ENCODE measurements around the gene B4GALT1. TPM values are rescaled to one million over a fixed set of nuclear protein-coding genes. Genes with fewer than 3 reads are reported as not detected.
"Not testable (repeated sequence)": the region's sequence is repeated elsewhere in the genome, so short reads cannot be mapped to it uniquely, and the experiment has no call there.

The B4GALT1 gene
- polyA plus RNA-seq, 6 donors from 2014 or later: 30.4 to 112 (median 72.8) TPM

DNA sequence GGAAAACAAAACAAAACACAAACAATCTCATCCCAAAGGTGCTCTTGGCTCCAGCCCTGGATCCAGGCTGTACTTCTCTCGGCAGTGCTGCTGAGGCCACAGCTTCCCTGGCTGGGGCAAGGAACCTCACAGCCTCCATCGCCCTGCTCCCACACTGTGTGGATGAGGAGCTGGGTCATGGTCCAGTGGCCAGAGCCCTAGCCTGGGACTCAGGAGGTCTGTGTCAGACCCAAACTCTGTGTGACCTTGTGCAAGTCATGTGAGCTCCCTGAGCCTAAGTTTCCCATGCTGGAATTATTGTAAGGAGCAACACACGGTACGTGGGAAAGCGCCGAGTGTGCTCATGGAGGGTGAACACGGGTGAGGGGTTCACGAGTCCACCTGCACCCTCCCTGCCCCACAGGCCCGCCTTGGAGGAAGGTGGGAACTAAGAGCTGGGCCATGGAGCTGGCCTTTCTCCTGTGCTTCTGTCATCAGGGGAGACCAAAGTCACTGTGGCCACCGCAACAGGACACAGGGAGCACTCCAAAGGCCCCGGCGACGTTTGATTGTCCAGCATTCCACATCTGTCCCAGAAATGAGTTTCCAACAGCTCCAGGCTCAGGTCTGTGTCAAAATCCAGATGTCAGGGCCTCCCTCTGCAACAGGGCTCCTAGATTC, 64.5 kb downstream of the B4GALT1 start:
- no peaks in the 10 kb centered on the region for H3K9me3 Mint-ChIP-seq
- no peak overlapping the region for H3K4me3 Mint-ChIP-seq
- H3K4me1 Mint-ChIP-seq: peaks cover 14 to 24% (median 20%) of the 10 kb centered on the region in 3 donors
- DNase-seq: no peak
- peak overlapping the region in 3 of 6 donors; percentile 30 to 68 (median 64) for H3K27ac Mint-ChIP-seq
- no peaks in the 10 kb centered on the region for H3K27me3 Mint-ChIP-seq
- H3K36me3 Mint-ChIP-seq: no peaks in the 10 kb centered on the region
- ATAC-seq (ENCODE audit: low read depth in 2 of 2): no peak

DNA sequence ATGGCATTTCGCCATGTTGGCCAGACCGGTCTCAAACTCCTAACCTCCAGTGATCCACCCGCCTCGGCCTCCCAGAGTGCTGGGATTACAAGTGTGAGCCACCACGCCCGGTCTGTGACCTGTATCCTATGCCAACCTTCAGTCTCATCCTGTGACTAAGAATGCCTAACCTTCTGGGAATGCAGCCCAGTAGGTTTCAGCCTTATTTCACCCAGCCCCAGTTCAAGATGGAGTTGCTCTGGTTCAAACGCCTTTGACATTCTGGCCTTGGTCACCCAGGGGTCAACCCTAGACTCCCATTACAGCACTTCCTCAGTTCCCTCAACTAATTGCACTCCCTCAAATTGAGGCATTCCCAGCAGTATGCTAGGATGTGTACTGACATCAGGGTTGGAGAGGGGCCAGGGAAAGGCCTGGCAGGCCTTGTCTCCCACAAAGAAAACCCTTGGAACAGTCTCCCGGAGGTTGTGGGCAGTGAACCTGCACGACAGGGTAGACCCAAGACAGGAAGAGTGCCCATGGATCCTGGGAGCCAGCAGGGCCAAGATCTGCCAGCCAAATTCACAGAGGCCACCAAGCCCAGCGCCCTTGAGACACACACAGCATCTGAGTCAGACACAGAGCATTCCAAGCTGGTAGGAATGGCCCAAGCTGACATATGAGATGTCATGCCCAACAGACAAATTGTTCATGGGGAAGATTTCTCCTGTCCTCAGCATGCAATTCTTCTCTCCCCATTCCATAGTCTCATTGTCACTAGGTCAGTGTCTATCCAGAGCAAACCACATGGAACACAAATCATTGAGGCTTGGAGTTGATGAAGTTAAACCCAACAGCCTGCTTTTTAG, 65.8 kb downstream of the B4GALT1 start:
- DNase-seq (no peak), ATAC-seq (ENCODE audit: low read depth in 2 of 2) (no peak)
- Mint-ChIP-seq H3K36me3 (no peaks in the 10 kb centered on the region), H3K4me3 (peak overlapping the region in 1 of 8 donors; percentile 65), H3K27me3 (no peaks in the 10 kb centered on the region), H3K9me3 (no peaks in the 10 kb centered on the region), H3K4me1 (peaks cover 2 to 14% (median 8%) of the 10 kb centered on the region in 3 donors), H3K27ac (peak overlapping the region in 3 of 6 donors; percentile 32 to 82 (median 66))

DNA sequence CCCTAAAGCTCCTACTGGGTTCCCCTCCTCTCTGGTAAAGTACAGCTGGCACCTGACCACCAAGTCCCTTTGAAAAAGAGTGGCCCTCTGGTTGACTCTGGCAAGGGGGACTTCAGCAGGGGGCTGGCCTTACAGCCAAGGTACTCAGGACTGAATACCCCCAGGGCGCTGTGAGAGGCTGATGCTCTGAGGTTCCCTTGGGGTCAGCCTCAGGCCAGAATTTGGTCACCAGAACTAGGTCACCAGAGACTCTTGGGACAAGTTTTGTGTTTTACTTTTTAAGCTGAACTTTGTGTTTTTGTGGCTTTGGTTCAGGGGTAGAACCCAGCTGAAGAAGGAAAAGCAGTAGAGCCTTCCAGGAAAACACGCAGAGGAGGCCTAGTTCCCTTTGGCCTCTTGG, 67.4 kb downstream of the B4GALT1 start:
- no peaks in the 10 kb centered on the region for H3K27me3 Mint-ChIP-seq
- no peak for ATAC-seq (ENCODE audit: low read depth in 2 of 2)

DNA sequence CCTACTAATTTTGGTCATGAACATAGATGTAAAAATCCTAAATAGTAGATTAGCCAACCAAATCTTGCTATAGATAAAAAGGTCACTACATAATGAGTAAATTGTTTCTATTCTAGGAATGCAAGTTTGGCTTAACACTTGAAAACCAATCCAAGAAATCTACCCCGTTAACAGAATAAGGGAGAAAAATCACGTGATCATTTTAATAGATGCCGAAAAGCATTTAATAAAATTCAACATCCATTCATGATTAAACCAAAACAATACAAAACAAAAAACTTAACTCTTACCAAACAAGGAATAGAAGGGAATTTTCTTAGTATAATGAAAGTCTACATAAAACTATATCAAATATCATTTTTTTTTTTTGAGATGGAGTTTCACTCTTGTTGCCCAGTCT, 69.9 kb downstream of the B4GALT1 start:
- ATAC-seq (ENCODE audit: low read depth in 2 of 2) (no peak), DNase-seq (no peak)
- Mint-ChIP-seq H3K9me3 (no peaks in the 10 kb centered on the region), H3K4me3 (no peak overlapping the region), H3K27ac (peak overlapping the region in 1 of 6 donors; percentile 10), H3K36me3 (no peaks in the 10 kb centered on the region), H3K27me3 (no peaks in the 10 kb centered on the region), H3K4me1 (peaks cover 0 to 4% (median 3%) of the 10 kb centered on the region in 3 donors)

More for the DNA sequence above, 67.4 kb downstream of the B4GALT1 start:
- no peak overlapping the region for H3K4me3 Mint-ChIP-seq
- no peak for DNase-seq
- H3K4me1 Mint-ChIP-seq: peaks cover 0 to 11% (median 7%) of the 10 kb centered on the region in 3 donors
- no peaks in the 10 kb centered on the region for H3K9me3 Mint-ChIP-seq
- H3K27ac Mint-ChIP-seq: no peak overlapping the region
- no peaks in the 10 kb centered on the region for H3K36me3 Mint-ChIP-seq

DNA sequence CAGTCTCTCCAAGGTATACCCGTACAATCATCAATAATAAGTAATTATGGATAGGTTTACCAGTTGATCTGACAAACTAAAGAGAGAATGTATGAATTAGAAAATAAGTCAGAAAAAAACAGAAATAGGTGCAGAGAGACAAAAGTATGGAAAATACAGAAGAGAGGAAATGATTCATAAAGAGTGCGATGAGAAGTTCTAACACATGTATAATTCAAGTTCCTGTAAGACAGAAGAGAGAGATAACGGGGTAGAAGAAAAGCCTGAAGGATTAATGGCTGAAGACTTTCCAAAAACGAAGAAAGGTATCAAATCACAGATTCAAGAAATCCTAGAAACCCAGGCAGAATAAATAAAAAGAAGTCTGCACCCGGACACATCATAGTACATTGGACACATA, 74.5 kb downstream of the B4GALT1 start:
- H3K4me1 Mint-ChIP-seq: no peaks in the 10 kb centered on the region
- H3K27me3 Mint-ChIP-seq: no peaks in the 10 kb centered on the region
- ATAC-seq (ENCODE audit: low read depth in 2 of 2): no peak
- H3K9me3 Mint-ChIP-seq: peaks cover 0 to 2% (median 0%) of the 10 kb centered on the region in 7 donors
- H3K36me3 Mint-ChIP-seq: no peaks in the 10 kb centered on the region
- peak overlapping the region in 2 of 6 donors; percentile 8 to 54 for H3K27ac Mint-ChIP-seq
- DNase-seq: no peak
- H3K4me3 Mint-ChIP-seq: no peak overlapping the region

DNA sequence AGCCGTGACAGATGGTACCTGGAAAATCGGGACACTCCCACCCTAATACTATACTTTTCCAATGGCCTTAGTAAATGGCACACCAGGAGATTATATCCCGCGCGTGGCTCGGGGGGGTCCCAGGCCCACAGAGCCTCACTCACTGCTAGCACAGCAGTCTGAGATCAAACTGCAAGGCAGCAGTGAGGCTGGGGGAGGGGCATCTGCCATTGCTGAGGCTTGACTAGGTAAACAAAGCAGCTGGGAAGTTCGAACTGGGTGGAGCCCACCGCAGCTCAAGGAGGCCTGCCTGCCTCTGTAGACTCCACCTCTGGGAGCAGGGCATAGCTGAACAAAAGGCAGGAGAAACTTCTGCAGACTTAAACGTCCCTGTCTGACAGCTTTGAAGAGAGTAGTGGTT, 81.5 kb downstream of the B4GALT1 start:
- not testable (repeated sequence) for DNase-seq; H3K4me3 Mint-ChIP-seq; H3K27ac Mint-ChIP-seq; H3K9me3 Mint-ChIP-seq; ATAC-seq (ENCODE audit: low read depth in 2 of 2); H3K36me3 Mint-ChIP-seq; H3K27me3 Mint-ChIP-seq
- H3K4me1 Mint-ChIP-seq: peaks cover 0 to 27% (median 22%) of the 10 kb centered on the region in 3 donors

DNA sequence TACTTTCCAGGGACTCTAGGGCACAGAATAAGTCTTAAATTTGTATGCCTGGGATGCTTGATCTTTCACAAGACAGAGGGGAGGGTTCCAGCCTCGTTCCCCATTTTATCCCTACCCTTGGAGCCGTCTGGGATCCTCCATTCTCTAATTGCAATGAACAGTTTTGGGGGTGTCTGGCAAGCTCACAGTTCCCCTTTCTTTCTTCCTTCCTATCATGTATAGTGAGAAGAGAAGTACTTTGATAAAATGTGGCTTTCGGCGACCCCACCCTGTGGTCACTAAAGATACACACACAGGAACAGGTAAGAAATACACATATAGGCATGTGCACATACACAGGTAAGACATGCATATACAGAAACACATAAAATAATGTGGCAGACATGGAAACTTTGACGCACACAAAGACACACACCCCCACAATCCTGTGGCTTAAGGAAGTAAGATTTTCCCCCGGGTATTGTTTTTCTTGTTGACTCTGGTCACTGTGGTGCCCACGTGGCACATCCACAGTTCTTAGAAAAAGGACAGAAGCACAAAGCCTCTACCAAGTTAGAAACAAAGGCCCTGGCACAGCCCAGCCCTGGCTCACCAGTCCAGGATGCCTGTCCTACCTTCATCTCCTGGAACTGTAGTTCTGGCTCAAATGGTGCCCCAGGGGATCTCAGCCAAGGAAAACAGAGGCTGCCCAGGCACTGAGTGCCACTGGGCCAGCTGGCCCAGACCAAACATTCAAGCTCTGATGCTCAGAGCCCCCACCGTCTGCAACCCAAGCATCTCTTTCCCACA, 84.4 kb downstream of the B4GALT1 start:
- H3K27ac Mint-ChIP-seq: peak overlapping the region; percentile 1 to 95 (median 85)
- peak overlapping the region; percentile 16 to 83 (median 68) for H3K4me3 Mint-ChIP-seq
- H3K36me3 Mint-ChIP-seq: no peaks in the 10 kb centered on the region
- DNase-seq (peak; percentile 45), ATAC-seq (ENCODE audit: low read depth in 2 of 2) (peak; percentile 74 to 77)
- H3K4me1 Mint-ChIP-seq: peaks cover 1 to 27% (median 22%) of the 10 kb centered on the region in 3 donors
- H3K27me3 Mint-ChIP-seq: no peaks in the 10 kb centered on the region
- no peaks in the 10 kb centered on the region for H3K9me3 Mint-ChIP-seq

DNA sequence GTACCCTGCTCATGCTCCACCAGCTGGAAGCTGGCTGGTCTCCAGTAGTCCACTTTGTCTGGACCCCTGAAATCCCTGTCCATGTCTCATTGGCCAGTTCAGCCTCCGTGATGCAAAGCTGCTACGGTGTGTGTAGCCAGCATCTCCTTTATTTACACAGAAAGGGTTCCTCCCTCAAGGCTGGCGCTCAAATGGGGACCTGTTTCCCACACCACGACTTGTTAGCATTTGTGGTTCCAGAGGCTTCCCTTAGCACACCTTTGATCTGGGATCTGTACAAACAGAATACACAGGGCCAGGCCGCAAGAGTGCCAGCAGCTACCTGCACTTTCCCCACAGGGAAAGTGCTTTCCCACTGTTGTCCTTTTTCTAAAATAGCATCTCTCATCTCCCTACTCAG, 85.0 kb downstream of the B4GALT1 start:
- no peaks in the 10 kb centered on the region for H3K9me3 Mint-ChIP-seq
- no peak for ATAC-seq (ENCODE audit: low read depth in 2 of 2)
- H3K36me3 Mint-ChIP-seq: no peaks in the 10 kb centered on the region
- H3K4me3 Mint-ChIP-seq: peak overlapping the region; percentile 7 to 83 (median 68)
- no peak for DNase-seq
- peak overlapping the region in 5 of 6 donors; percentile 1 to 95 (median 86) for H3K27ac Mint-ChIP-seq
- H3K4me1 Mint-ChIP-seq: peaks cover 6 to 33% (median 26%) of the 10 kb centered on the region in 3 donors
- H3K27me3 Mint-ChIP-seq: no peaks in the 10 kb centered on the region

DNA sequence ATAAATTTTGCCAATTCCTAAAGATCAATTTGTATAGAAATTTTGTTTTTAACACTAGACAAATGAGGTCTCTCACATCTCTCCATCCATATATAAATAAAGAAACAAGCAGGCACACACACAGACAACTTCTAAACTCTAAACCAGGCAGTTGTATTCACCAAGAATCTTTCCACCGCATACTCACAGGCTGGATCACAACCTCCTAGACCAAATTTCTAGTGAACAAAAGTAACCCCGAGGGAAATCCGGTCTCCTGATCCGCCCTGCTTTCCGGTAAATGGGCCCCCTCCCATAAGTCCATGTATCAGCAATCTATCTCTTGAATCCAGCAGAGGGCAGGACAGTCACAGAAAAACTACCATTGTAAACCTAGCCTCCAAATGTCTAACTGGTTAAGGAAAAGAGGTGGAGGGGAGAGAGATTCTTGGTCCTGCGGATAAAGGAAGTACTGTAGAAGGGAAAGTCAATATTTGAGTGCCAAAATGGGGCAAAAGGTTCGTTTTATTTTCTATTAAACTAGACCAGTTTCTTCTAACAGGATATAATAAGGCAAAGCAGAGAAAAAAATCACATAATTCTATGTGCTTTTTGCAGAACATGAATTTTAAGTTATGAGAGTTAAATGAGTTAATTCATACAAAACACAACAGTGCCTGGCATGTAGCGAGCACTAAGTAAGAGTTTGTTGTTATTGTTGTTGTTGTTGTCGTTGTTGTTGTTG, 85.8 kb downstream of the B4GALT1 start:
- Mint-ChIP-seq H3K27me3 (no peaks in the 10 kb centered on the region), H3K36me3 (no peaks in the 10 kb centered on the region), H3K4me1 (peaks cover 14 to 42% (median 32%) of the 10 kb centered on the region in 3 donors), H3K9me3 (no peaks in the 10 kb centered on the region), H3K27ac (no peak overlapping the region), H3K4me3 (no peak overlapping the region)
- peak; percentile 29 to 31 for ATAC-seq (ENCODE audit: low read depth in 2 of 2)
- peak; percentile 63 for DNase-seq

DNA sequence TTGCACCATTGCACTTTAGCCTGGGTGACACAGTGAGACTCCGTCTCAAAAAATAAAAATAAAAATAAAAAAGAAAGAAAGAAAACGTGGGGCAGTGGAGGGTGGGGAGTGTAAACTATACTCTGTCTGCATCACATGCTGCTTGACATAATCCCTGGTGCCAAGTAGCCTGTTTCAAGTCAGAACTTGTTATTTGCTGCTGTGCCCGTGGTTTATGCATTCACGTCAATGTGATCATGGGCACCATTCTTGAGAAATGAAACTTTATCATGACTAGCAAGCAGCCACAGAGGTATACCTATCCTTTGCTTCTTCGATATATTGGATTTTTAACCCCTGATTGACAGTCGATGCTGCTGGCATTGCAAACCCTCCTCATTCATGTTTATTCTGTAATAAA, 86.6 kb downstream of the B4GALT1 start:
- no peaks in the 10 kb centered on the region for H3K9me3 Mint-ChIP-seq
- no peak overlapping the region for H3K27ac Mint-ChIP-seq
- H3K36me3 Mint-ChIP-seq: peaks cover 0 to 2% of the 10 kb centered on the region in 2 donors
- DNase-seq: no peak
- H3K27me3 Mint-ChIP-seq: no peaks in the 10 kb centered on the region
- ATAC-seq (ENCODE audit: low read depth in 2 of 2): no peak
- peaks cover 21 to 49% (median 36%) of the 10 kb centered on the region in 3 donors for H3K4me1 Mint-ChIP-seq
- H3K4me3 Mint-ChIP-seq: no peak overlapping the region

DNA sequence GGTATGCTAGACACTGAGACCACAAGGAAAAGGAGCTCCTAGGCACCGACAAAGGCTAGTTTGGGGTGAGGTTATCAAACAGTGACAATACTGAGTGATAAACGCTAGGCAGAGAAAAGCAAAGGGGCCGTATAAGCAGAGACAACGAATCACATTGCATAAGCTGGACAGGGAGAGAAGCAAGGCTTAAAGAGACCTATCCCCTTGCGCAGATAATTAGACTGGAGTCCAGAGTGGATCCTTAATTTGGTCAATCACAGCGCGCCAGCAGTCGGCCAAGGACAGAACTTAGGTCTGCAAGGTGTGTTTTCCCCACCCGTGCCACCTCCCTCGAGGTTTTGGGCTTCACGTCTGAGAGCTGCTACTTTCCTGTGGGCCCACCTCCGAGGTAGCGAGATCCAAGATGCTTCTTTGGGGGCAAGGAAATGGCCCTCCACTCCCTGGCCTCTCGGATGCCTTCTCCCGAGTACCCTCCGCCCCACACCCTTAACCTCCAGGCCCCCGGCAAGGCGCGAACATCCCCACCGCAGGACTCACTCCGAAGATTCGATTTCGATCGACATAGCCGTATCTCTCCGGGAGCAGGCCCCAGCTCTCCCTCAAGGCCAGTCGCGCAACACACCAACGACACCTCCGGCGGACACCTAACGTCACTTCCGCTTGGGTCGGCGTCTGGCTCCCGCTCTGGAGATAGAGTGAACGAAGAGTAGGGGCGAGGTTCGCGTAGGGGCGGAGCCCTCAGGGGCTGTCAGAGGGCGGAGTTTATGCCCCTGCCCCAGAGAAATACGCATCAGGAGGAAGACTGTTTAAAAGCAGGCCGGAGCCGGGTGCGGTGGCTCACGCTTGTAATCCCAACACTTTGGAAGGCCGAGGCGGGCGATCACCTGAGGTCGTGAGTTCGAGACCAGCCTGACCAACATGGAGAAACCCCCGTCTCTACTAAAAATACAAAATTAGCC, 90.8 kb downstream of the B4GALT1 start, which contains the start of gene SMU1:
TSS of gene SMU1 (minus strand) at position 629 of the 959 bp plus-strand sequence. CDS start at position 563, 66 bp downstream.
- H3K9me3 Mint-ChIP-seq: no peaks in the 10 kb centered on the region
- H3K36me3 Mint-ChIP-seq: peaks cover 0 to 8% of the 10 kb centered on the region in 2 donors
- peaks cover 18 to 47% (median 39%) of the 10 kb centered on the region in 3 donors for H3K4me1 Mint-ChIP-seq
- peak within 1 kb of the TSS; percentile 99 to 100 (median 100) for H3K27ac Mint-ChIP-seq
- DNase-seq: peak; percentile 94
- H3K27me3 Mint-ChIP-seq: no peaks in the 10 kb centered on the region
- ATAC-seq (ENCODE audit: low read depth in 2 of 2): peak; percentile 96
- H3K4me3 Mint-ChIP-seq: peak within 1 kb of the TSS; percentile 92 to 100 (median 99)

DNA sequence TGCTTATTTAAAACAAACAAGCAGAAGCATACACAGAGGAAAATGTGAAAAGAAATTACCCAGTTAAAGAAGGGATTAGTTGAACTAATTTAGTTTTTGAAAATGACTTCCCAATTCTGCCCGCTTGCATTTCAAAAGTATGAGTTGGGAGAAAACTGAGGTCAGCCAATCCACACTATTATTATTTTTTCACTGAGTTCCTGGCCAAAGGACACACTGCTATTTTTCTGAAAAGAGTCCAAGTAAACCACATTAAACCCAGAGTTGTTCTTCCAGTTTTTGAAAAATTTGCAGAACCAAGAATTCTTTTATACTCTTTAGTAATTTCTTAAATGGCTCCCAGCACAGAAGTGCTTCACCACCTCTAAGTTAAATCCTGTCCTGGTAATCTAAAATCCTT, 98.1 kb downstream of the B4GALT1 start:
- H3K27me3 Mint-ChIP-seq: no peaks in the 10 kb centered on the region
- ATAC-seq (ENCODE audit: low read depth in 2 of 2): no peak
- H3K9me3 Mint-ChIP-seq: no peaks in the 10 kb centered on the region
- peaks cover 6 to 12% of the 10 kb centered on the region in 2 donors for H3K36me3 Mint-ChIP-seq
- H3K27ac Mint-ChIP-seq: no peak overlapping the region
- H3K4me3 Mint-ChIP-seq: no peak overlapping the region
- no peak for DNase-seq
- H3K4me1 Mint-ChIP-seq: peaks cover 22 to 33% (median 30%) of the 10 kb centered on the region in 3 donors

Data from naive B cell (primary cell).